ENCODE measurements around the gene IL27RA. TPM values are rescaled to one million over a fixed set of nuclear protein-coding genes. Genes with fewer than 3 reads are reported as not detected.

IL27RA gene
- total and polyA plus RNA-seq, 8 donors, result 1.1 to 11.1 (median 2.5) TPM; not detected in 2

DNA sequence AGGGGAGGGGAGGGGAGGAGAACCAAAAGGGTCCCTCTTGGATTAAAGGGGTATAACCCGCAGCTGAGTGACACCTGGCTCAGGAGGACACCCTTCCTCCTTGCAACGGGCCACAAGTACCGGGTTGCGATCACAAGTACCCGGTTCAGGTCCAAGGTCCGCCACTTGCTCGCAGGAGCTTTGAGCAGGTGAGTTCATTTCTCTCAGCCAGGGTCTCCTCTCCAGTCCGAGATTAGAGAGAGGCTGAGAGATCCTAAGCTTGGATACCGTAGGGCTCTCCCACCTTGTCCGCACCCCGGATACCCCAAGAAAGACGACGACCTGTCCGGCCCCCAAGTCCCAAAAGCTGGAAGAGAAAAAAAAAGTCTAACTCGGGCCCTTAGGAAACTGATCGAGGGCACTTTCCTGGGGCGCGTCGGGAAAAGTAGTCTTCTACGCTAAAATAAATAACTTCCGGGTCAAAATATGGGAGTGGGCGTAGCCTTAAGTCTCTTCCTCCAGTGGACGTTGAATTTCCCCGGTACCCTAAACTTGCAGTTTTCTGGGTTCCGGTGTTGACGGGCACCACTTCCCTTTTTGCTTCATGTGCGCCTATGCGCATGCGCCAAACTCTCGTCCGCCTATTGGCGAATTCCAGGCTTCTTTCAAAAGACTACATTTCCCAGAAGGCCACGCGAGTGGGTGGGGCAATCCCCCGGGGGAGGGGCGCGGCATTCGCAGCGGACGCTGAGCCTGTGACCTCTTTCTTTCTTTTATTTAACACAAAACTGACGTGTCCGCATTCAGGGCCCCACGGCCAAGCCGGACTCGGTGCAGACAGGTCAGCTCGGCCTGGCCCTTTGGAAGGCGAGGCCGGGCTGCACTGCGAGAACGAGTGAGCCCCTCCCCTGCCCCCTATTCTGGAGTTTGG is 49.6 kb downstream of the IL27RA start:
- peak; percentile 99 to 100 for DNase-seq
- Histone ChIP-seq H3K36me3 (no peaks in the 10 kb centered on the region), H3K4me1 (peaks cover 21 to 63% (median 40%) of the 10 kb centered on the region in 4 donors), H3K9me3 (no peaks in the 10 kb centered on the region), H3K27me3 (no peaks in the 10 kb centered on the region), H3K27ac (peak overlapping the region; percentile 90 to 96 (median 92)), H3K4me3 (peak overlapping the region; percentile 60 to 83 (median 82))
- TF ChIP-seq, protein P1, sequence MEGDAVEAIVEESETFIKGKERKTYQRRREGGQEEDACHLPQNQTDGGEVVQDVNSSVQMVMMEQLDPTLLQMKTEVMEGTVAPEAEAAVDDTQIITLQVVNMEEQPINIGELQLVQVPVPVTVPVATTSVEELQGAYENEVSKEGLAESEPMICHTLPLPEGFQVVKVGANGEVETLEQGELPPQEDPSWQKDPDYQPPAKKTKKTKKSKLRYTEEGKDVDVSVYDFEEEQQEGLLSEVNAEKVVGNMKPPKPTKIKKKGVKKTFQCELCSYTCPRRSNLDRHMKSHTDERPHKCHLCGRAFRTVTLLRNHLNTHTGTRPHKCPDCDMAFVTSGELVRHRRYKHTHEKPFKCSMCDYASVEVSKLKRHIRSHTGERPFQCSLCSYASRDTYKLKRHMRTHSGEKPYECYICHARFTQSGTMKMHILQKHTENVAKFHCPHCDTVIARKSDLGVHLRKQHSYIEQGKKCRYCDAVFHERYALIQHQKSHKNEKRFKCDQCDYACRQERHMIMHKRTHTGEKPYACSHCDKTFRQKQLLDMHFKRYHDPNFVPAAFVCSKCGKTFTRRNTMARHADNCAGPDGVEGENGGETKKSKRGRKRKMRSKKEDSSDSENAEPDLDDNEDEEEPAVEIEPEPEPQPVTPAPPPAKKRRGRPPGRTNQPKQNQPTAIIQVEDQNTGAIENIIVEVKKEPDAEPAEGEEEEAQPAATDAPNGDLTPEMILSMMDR (IDR thresholded peaks at IDR 0.05), result peak in 1 of 7 experiments; percentile 24
- TF ChIP-seq POLR2A (IDR thresholded peaks at IDR 0.05) (peak in 1 of 4 donors; percentile 55), EP300 (IDR thresholded peaks at IDR 0.05) (no peak), POLR2AphosphoS5 (IDR thresholded peaks at IDR 0.05) (peak; percentile 76 to 92 (median 90))
- 0 to 1% (median 0%) methylated on average over 39 to 50 of the region's 50 CpGs for WGBS, 5 donors
- intact Hi-C loops (cut with DNase I; ENCODE audit: low total_unique reads), result no loop called here

DNA sequence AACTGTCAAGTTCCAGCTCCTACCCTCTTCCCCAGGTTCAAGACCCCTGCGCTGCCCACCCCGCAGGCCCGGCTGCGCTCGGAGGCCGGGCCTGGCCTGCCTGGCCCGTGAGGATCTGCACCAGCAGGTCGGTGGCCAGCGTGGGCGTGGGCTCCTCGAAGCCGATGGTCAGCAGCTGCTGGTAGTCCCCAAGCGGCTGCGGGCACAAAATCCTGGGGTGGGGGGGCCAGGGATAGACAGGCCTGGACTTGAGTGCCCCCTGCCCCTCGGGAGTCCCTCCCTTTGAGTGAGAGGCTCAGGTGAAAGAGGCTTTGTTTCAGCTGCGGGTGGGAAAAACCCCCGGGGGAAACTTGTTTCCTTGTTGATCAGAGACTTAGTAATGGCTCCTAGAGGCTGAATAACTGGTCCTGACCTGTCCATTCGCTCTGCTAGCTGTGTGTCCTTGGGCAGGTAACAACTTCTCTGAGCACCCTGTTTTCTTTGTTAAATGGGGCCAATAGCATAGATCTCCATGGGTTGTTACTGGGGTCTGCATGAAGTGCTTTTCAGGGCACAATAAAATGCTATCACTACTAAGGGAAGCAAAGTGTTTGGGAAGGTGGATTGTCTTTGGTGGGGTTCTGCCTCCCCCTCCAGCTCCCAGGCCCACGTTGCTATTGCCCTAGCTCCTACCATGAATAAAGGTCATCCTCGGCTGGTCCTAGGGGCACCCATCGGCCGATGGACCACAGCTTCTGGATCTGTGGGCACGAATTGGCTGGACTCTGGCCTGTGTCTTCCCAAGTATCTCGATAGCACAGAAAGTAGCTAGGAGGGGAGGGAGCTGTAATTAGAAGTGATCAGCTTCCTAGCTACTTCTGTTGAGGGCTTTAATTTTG is 50.5 kb downstream of the IL27RA start:
- Histone ChIP-seq H3K36me3 (peaks cover 0 to 6% (median 0%) of the 10 kb centered on the region in 4 donors), H3K27ac (peak overlapping the region; percentile 90 to 96 (median 92)), H3K4me3 (peak overlapping the region; percentile 60 to 83 (median 82)), H3K9me3 (no peaks in the 10 kb centered on the region), H3K4me1 (peaks cover 21 to 62% (median 40%) of the 10 kb centered on the region in 4 donors), H3K27me3 (no peaks in the 10 kb centered on the region)
- 14 to 27% (median 15%) methylated on average over 14 to 24 of the region's 24 CpGs for WGBS, 5 donors
- intact Hi-C loops (cut with DNase I; ENCODE audit: low total_unique reads), result no loop called here
- TF ChIP-seq, protein P1 (IDR thresholded peaks at IDR 0.05), result no peak
- TF ChIP-seq EP300 (IDR thresholded peaks at IDR 0.05) (no peak), POLR2AphosphoS5 (IDR thresholded peaks at IDR 0.05) (no peak), POLR2A (IDR thresholded peaks at IDR 0.05) (no peak)
- DNase-seq, result peak; percentile 45 to 74

DNA sequence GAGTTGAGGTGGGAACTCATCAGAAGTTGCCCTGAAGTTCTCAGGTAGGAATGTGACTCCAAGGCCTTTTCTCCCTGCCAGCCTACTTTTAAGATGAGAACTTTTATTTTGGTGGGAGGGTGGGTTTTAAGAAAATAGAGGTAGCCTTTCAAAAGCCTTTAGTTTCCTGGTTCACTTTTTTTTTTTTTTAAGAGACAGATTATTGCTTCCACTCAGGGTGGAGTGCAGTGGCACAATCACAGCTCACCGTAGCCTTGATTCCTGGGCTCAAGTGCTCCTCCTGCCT is 51.1 kb downstream of the IL27RA start:
- TF ChIP-seq EP300 (IDR thresholded peaks at IDR 0.05) (no peak), POLR2A (IDR thresholded peaks at IDR 0.05) (no peak), POLR2AphosphoS5 (IDR thresholded peaks at IDR 0.05) (no peak)

DNA sequence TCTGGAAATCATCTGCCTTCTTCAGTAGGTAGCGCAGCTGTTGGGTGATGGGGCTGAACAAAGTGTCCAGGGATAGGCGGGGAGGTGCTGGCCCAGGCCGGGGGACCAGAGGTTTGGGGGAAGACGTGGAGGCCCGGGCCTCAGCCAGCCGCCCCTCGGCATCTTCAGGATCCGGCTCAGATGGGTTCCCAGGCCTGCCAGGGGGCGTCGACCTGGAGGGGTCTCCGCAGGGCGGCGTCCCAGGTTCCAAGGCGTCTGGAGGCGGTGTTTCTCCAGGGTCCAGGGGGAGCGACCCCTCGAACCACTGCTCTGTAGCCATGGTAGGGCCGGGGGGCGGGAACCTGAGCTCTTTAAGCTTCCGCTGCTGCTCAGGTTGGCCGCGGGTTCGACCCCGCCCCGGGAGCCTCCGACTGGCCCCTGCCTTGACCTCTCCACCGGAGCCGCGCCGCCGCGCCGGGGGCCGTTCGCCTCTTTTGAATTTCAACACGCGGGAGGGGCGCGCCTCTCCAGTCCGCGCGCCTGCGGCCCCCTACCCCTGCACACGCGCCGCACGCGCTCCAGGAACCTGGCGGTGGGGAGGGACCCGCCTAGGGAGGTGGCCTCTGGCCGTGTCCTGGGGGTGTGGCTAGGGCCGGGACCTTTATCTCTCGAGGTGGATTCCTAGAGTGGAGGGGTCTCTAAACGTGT is 53.9 kb downstream of the IL27RA start, which contains the start of gene C19orf67:
C19orf67 (minus strand) TSS at position 475 of the 687 bp plus-strand sequence; CDS start at position 319, 156 bp downstream.
- TF ChIP-seq POLR2AphosphoS5 (IDR thresholded peaks at IDR 0.05), result no peak
- TF ChIP-seq, protein P1 (IDR thresholded peaks at IDR 0.05), result no peak
- no peak for TF ChIP-seq EP300 (IDR thresholded peaks at IDR 0.05)
- no peak for TF ChIP-seq POLR2A (IDR thresholded peaks at IDR 0.05)
- intact Hi-C loops (cut with DNase I; ENCODE audit: low total_unique reads), result no loop called here
- Histone ChIP-seq H3K4me3 (no peak within 1 kb of the TSS), H3K9me3 (no peaks in the 10 kb centered on the region), H3K27me3 (no peaks in the 10 kb centered on the region), H3K27ac (no peak within 1 kb of the TSS), H3K36me3 (peaks cover 9 to 25% (median 16%) of the 10 kb centered on the region in 4 donors), H3K4me1 (peaks cover 21 to 56% (median 43%) of the 10 kb centered on the region in 4 donors)
- peak in 1 of 2 donors; percentile 64 for DNase-seq
- WGBS, 5 donors, result 36 to 57% (median 45%) methylated on average over 13 to 54 of the region's 54 CpGs

More for the DNA sequence above, 51.1 kb downstream of the IL27RA start:
- no peak for DNase-seq
- Histone ChIP-seq H3K9me3 (no peaks in the 10 kb centered on the region), H3K4me3 (peak overlapping the region in 3 of 4 donors; percentile 60 to 83 (median 82)), H3K36me3 (peaks cover 0 to 10% (median 2%) of the 10 kb centered on the region in 4 donors), H3K27me3 (no peaks in the 10 kb centered on the region), H3K27ac (peak overlapping the region in 4 of 5 donors; percentile 90 to 96 (median 94)), H3K4me1 (peaks cover 21 to 59% (median 40%) of the 10 kb centered on the region in 4 donors)
- 0 to 63% (median 31%) methylated on average over 1 of the region's 1 CpG for WGBS, 5 donors
- intact Hi-C loops (cut with DNase I; ENCODE audit: low total_unique reads), result no loop called here

Measured in stomach (tissue), 9 donors.